Liver (tissue), 9 donors: Measurements from ENCODE around the gene GPR18. TPM values are rescaled to one million over a fixed set of nuclear protein-coding genes. Genes with fewer than 3 reads are reported as not detected.

Experiments
- DNase-seq: peaks from one replicate; pipeline ENCODE4 v3.0.0-alpha.2; 2017; ENCODE audit warnings: low spot score
- H3K27ac ChIP-seq, 2 donors: one replicate each; pipeline ENCODE4 v1.7.0; 2013; ENCODE audit warnings: inconsistent platforms in 2 of 2, low read length in 2 of 2, control low read depth in 1 of 2, low read depth in 1 of 2, mild to moderate bottlenecking in 1 of 2
- H3K27me3 ChIP-seq, 4 donors: one replicate each; pipeline versions ENCODE4 v1.6.1 to v1.7.0; 2013; ENCODE audit warnings: low read length in 3 of 4, inconsistent platforms in 1 of 4, mild to moderate bottlenecking in 1 of 4, moderate library complexity in 1 of 4; ENCODE audit not compliant: control insufficient read depth in 4 of 4, insufficient read depth in 4 of 4
- H3K36me3 ChIP-seq, 4 donors: one replicate each; pipeline versions ENCODE4 v1.6.1 to v1.7.0; 2013; ENCODE audit warnings: low read length in 3 of 4, mild to moderate bottlenecking in 3 of 4, low read depth in 1 of 4, moderate library complexity in 1 of 4; ENCODE audit not compliant: control insufficient read depth in 4 of 4, insufficient read depth in 3 of 4
- H3K4me1 ChIP-seq, 4 donors: one replicate each; pipeline versions ENCODE4 v1.6.1 to v1.7.0; 2013; ENCODE audit warnings: low read length in 3 of 4, mild to moderate bottlenecking in 3 of 4, moderate library complexity in 1 of 4; ENCODE audit not compliant: control insufficient read depth in 4 of 4, insufficient read depth in 4 of 4
- H3K4me3 ChIP-seq, 3 donors: one replicate each; pipeline versions ENCODE4 v1.6.1 to v1.7.0; 2013; ENCODE audit warnings: low read length in 3 of 3, control low read depth in 1 of 3, low read depth in 1 of 3, mild to moderate bottlenecking in 1 of 3
- H3K9ac ChIP-seq, 2 donors: one replicate each; pipeline ENCODE4 v1.7.0; 2013; ENCODE audit warnings: low read length in 2 of 2, mild to moderate bottlenecking in 2 of 2, moderate library complexity in 2 of 2, control low read depth in 1 of 2, low read depth in 1 of 2
- H3K9me3 ChIP-seq, 4 donors: one replicate each; pipeline versions ENCODE4 v1.6.1 to v1.7.0; 2013; ENCODE audit warnings: low read length in 3 of 4; ENCODE audit not compliant: control insufficient read depth in 4 of 4
- EGR1 ChIP-seq, 2 donors: IDR thresholded peaks; 2 replicates each; pipeline ENCODE4 v1.6.1; 2016 to 2018; ENCODE audit warnings: antibody characterized with exemption in 2 of 2, low read depth in 2 of 2
- FOXA1 ChIP-seq: IDR thresholded peaks from 2 replicates; pipeline ENCODE4 v1.6.1; 2016; ENCODE audit warnings: antibody characterized with exemption
- FOXA2 ChIP-seq: IDR thresholded peaks from 2 replicates; pipeline ENCODE4 v1.6.1; 2016; ENCODE audit warnings: antibody characterized with exemption
- GABPA ChIP-seq, 2 donors: IDR thresholded peaks in 1 of 2; conservative IDR thresholded peaks in 1 of 2; 2 replicates each; pipeline ENCODE4 v1.6.1; 2016; ENCODE audit warnings: antibody characterized with exemption in 2 of 2, mild to moderate bottlenecking in 1 of 2, moderate library complexity in 1 of 2
- HNF4A ChIP-seq, 2 donors: conservative IDR thresholded peaks; 2 replicates each; pipeline ENCODE4 v1.6.1; 2016; ENCODE audit warnings: antibody characterized with exemption in 2 of 2, mild to moderate bottlenecking in 2 of 2
- HNF4G ChIP-seq: IDR thresholded peaks from 2 replicates; pipeline ENCODE4 v1.6.1; 2016; ENCODE audit warnings: antibody characterized with exemption
- JUND ChIP-seq, 2 donors: IDR thresholded peaks; 2 replicates each; pipeline ENCODE4 v1.6.1; 2016; ENCODE audit warnings: antibody characterized with exemption in 2 of 2
- NR2F2 ChIP-seq: IDR thresholded peaks from 2 replicates; pipeline ENCODE4 v1.6.1; 2016; ENCODE audit warnings: antibody characterized with exemption
- RXRA ChIP-seq, 2 donors: IDR thresholded peaks; 2 replicates each; pipeline ENCODE4 v1.6.1; 2017 to 2018; ENCODE audit warnings: antibody characterized with exemption in 2 of 2, mild to moderate bottlenecking in 1 of 2
- SP1 ChIP-seq: IDR thresholded peaks from 2 replicates; pipeline ENCODE4 v1.6.1; 2018; ENCODE audit warnings: antibody characterized with exemption, mild to moderate bottlenecking
- TAF1 ChIP-seq: conservative IDR thresholded peaks from 2 replicates; pipeline ENCODE4 v1.6.1; 2016; ENCODE audit warnings: antibody characterized with exemption, mild to moderate bottlenecking
- YY1 ChIP-seq: IDR thresholded peaks from 2 replicates; pipeline ENCODE4 v1.6.1; 2016; ENCODE audit warnings: antibody characterized with exemption, mild to moderate bottlenecking
- WGBS: extraction: QIAGEN DNeasy Blood & Tissue Kit; methylation state at CpG from one replicate; pipeline ENCODE4 v1.1.7; 2013; 5-methylcytosine and 5-hydroxymethylcytosine counted together
- polyA plus RNA-seq, 2 donors: library from polyadenylated mRNA; stranded (reverse) in 1 of 2; unstranded in 1 of 2; fragments of 200-250 nt in 1 of 2; fragments of >200 nt in 1 of 2; fragmentation: Nextera tagmentation in 1 of 2; extraction: Ambion mirVana in 1 of 2; gene quantifications; one replicate each; pipeline versions ENCODE4 v1.2.1 to v1.2.3, GENCODE V29; 2013 to 2015
- total RNA-seq, 2 donors: library from RNA; depleted of rRNA; stranded (reverse); fragments of >200 nt; gene quantifications; one replicate each; pipeline ENCODE4 v1.2.3, GENCODE V29; 2014
- TF ChIP-seq, protein P1 (sequence below): IDR thresholded peaks from 2 replicates; pipeline ENCODE4 v1.6.1; 2016; ENCODE audit warnings: antibody characterized with exemption
- TF ChIP-seq, protein P2 (sequence below): IDR thresholded peaks from 2 replicates; pipeline ENCODE4 v1.6.1; 2016; ENCODE audit warnings: antibody characterized with exemption
- TF ChIP-seq, protein P3 (sequence below): IDR thresholded peaks from 2 replicates; pipeline ENCODE4 v1.6.1; 2016; ENCODE audit warnings: antibody characterized with exemption
- TF ChIP-seq, protein P4 (sequence below): fragments of 150-350 bp; IDR thresholded peaks from 2 replicates; pipeline ENCODE4 v1.5.1; 2017; ENCODE audit warnings: improper control_type of control experiment, low read depth, low read length; ENCODE audit not compliant: missing input control
- TF ChIP-seq, protein P5 (sequence below): IDR thresholded peaks from 2 replicates; pipeline ENCODE4 v1.6.1; 2016; ENCODE audit warnings: antibody characterized with exemption, mild to moderate bottlenecking
- donor health status: healthy.
- donor health status: healthy.
- donor health status: healthy.
- donor health status: healthy.
- donor health status: healthy.

The GPR18 gene
- total and polyA plus RNA-seq, 4 donors = 0.13 to 1.0 (median 0.41) TPM

DNA sequence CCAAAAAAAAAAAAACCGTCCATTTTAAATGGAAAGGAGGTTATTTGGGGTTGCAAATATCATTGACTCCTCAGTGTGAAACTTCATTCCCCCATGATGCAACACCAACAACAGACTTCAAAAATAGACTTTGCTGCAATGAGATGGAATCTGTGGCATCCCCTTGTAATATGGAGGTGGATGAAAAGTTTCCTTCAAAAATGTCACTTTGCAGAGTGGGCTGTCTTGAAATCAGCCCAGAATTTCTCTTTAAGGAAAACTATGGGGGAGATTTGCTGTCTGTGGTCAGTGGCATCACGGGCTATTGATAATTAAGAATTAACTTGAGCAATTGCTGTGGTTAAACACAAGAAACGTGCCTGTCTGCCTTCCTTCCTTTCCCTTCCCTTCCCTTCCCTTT is 1.5 kb downstream of the GPR18 start (continued):
- TF ChIP-seq, protein P1, sequence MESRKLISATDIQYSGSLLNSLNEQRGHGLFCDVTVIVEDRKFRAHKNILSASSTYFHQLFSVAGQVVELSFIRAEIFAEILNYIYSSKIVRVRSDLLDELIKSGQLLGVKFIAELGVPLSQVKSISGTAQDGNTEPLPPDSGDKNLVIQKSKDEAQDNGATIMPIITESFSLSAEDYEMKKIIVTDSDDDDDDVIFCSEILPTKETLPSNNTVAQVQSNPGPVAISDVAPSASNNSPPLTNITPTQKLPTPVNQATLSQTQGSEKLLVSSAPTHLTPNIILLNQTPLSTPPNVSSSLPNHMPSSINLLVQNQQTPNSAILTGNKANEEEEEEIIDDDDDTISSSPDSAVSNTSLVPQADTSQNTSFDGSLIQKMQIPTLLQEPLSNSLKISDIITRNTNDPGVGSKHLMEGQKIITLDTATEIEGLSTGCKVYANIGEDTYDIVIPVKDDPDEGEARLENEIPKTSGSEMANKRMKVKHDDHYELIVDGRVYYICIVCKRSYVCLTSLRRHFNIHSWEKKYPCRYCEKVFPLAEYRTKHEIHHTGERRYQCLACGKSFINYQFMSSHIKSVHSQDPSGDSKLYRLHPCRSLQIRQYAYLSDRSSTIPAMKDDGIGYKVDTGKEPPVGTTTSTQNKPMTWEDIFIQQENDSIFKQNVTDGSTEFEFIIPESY = no peak
- TF ChIP-seq, protein P2, sequence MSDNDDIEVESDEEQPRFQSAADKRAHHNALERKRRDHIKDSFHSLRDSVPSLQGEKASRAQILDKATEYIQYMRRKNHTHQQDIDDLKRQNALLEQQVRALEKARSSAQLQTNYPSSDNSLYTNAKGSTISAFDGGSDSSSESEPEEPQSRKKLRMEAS = no peak
- no peak for TF ChIP-seq FOXA2

DNA sequence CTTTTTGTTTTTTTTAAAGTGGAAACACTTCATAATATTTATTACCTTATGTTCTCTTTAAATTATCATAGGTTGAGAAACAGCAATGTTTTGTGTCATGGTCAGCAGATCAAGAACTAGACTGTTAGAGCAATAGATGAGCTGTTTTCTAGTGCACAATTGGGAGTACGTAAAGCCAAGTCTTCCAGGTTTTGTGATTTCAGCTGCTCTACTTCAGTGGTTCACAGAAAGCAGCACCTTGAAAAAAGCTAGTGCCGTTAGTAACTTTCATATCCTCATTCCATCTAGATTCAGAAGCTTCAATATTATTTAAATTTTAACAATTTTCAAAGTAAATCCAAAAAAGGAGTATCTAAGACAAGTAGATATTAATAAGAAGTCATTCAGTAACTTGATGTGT is 1.9 kb downstream of the GPR18 start:
- no peak for TF ChIP-seq FOXA1
- TF ChIP-seq, protein P1 = no peak
- TF ChIP-seq EGR1 (IDR thresholded peaks at IDR 0.05; ENCODE audit: low read depth in 2 of 2) = no peak
- TF ChIP-seq TAF1 = no peak
- TF ChIP-seq HNF4A (conservative IDR thresholded peaks at IDR 0.05) = no peak
- no peak for TF ChIP-seq RXRA (IDR thresholded peaks at IDR 0.05)
- TF ChIP-seq GABPA (IDR thresholded peaks at IDR 0.05 in 1 of 2, conservative IDR thresholded peaks at IDR 0.05 in 1 of 2) = no peak
- TF ChIP-seq HNF4G = no peak
- TF ChIP-seq FOXA2 = no peak
- Histone ChIP-seq H3K36me3 (peaks cover 2 to 8% (median 5%) of the 10 kb centered on the region in 4 donors), H3K9me3 (no peaks in the 10 kb centered on the region), H3K4me3 (no peak overlapping the region), H3K9ac (no peak overlapping the region), H3K27ac (no peak overlapping the region), H3K4me1 (peaks cover 0 to 10% (median 8%) of the 10 kb centered on the region in 4 donors), H3K27me3 (no peaks in the 10 kb centered on the region)
- 88% methylated on average over 2 of the region's 2 CpGs for WGBS
- no peak for DNase-seq

DNA sequence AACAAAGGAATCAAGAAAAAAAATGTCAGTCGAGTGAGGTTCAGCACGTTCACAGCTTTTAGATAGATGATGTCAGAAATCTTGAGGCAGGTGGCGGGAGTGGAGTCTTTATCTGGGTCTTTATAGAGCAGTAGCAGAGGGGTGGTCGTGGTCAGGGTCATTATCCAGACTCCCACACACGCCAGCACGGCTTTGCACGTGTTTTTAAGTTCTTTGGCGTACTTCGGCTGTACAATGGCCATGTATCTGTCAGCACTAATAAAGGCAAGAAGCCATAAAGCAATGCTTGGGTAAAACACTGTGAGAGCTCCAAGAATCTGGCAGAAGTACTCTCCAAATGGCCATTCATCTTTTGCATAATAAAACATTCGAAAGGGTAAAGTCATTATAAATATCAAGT is 2.9 kb downstream of the GPR18 start:
- H3K27me3 ChIP-seq = no peaks in the 10 kb centered on the region
- DNase-seq = no peak
- H3K36me3 ChIP-seq = peaks cover 2 to 8% (median 5%) of the 10 kb centered on the region in 4 donors
- WGBS = 92% methylated on average over 10 of the region's 10 CpGs
- peaks cover 0 to 6% (median 2%) of the 10 kb centered on the region in 4 donors for H3K4me1 ChIP-seq
- no peak overlapping the region for H3K4me3 ChIP-seq
- H3K27ac ChIP-seq = no peak overlapping the region
- H3K9me3 ChIP-seq = no peaks in the 10 kb centered on the region
- no peak overlapping the region for H3K9ac ChIP-seq
- no peak for TF ChIP-seq SP1
- TF ChIP-seq, protein P3, sequence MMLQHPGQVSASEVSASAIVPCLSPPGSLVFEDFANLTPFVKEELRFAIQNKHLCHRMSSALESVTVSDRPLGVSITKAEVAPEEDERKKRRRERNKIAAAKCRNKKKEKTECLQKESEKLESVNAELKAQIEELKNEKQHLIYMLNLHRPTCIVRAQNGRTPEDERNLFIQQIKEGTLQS = no peak
- no peak for TF ChIP-seq RXRA (IDR thresholded peaks at IDR 0.05)
- TF ChIP-seq, protein P2 = no peak
- no peak for TF ChIP-seq FOXA2
- TF ChIP-seq, protein P1 = no peak
- no peak for TF ChIP-seq JUND (IDR thresholded peaks at IDR 0.05)
- TF ChIP-seq, protein P4, sequence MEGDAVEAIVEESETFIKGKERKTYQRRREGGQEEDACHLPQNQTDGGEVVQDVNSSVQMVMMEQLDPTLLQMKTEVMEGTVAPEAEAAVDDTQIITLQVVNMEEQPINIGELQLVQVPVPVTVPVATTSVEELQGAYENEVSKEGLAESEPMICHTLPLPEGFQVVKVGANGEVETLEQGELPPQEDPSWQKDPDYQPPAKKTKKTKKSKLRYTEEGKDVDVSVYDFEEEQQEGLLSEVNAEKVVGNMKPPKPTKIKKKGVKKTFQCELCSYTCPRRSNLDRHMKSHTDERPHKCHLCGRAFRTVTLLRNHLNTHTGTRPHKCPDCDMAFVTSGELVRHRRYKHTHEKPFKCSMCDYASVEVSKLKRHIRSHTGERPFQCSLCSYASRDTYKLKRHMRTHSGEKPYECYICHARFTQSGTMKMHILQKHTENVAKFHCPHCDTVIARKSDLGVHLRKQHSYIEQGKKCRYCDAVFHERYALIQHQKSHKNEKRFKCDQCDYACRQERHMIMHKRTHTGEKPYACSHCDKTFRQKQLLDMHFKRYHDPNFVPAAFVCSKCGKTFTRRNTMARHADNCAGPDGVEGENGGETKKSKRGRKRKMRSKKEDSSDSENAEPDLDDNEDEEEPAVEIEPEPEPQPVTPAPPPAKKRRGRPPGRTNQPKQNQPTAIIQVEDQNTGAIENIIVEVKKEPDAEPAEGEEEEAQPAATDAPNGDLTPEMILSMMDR = no peak
- no peak for TF ChIP-seq TAF1
- no peak for TF ChIP-seq FOXA1
- TF ChIP-seq HNF4G = no peak
- TF ChIP-seq HNF4A (conservative IDR thresholded peaks at IDR 0.05) = no peak
- TF ChIP-seq NR2F2 = no peak
- TF ChIP-seq EGR1 (IDR thresholded peaks at IDR 0.05; ENCODE audit: low read depth in 2 of 2) = no peak
- no peak for TF ChIP-seq YY1
- TF ChIP-seq, protein P5, sequence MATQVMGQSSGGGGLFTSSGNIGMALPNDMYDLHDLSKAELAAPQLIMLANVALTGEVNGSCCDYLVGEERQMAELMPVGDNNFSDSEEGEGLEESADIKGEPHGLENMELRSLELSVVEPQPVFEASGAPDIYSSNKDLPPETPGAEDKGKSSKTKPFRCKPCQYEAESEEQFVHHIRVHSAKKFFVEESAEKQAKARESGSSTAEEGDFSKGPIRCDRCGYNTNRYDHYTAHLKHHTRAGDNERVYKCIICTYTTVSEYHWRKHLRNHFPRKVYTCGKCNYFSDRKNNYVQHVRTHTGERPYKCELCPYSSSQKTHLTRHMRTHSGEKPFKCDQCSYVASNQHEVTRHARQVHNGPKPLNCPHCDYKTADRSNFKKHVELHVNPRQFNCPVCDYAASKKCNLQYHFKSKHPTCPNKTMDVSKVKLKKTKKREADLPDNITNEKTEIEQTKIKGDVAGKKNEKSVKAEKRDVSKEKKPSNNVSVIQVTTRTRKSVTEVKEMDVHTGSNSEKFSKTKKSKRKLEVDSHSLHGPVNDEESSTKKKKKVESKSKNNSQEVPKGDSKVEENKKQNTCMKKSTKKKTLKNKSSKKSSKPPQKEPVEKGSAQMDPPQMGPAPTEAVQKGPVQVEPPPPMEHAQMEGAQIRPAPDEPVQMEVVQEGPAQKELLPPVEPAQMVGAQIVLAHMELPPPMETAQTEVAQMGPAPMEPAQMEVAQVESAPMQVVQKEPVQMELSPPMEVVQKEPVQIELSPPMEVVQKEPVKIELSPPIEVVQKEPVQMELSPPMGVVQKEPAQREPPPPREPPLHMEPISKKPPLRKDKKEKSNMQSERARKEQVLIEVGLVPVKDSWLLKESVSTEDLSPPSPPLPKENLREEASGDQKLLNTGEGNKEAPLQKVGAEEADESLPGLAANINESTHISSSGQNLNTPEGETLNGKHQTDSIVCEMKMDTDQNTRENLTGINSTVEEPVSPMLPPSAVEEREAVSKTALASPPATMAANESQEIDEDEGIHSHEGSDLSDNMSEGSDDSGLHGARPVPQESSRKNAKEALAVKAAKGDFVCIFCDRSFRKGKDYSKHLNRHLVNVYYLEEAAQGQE = no peak
- TF ChIP-seq GABPA (IDR thresholded peaks at IDR 0.05 in 1 of 2, conservative IDR thresholded peaks at IDR 0.05 in 1 of 2) = no peak
